HG03558 (cell line): Measurements from ENCODE around the gene FRYL.
"Not testable (repeated sequence)": the region's sequence is repeated elsewhere in the genome, so short reads cannot be mapped to it uniquely, and the experiment has no call there.

Experiments used
- ATAC-seq: cut with Tn5 transposase; IDR thresholded peaks from one replicate; pipeline ENCODE4 v1.9.1; 2021; ENCODE audit warnings: moderate number of reproducible peaks; ENCODE audit not compliant: unreplicated experiment; ENCODE audit errors: extremely low read depth

Gene FRYL

DNA sequence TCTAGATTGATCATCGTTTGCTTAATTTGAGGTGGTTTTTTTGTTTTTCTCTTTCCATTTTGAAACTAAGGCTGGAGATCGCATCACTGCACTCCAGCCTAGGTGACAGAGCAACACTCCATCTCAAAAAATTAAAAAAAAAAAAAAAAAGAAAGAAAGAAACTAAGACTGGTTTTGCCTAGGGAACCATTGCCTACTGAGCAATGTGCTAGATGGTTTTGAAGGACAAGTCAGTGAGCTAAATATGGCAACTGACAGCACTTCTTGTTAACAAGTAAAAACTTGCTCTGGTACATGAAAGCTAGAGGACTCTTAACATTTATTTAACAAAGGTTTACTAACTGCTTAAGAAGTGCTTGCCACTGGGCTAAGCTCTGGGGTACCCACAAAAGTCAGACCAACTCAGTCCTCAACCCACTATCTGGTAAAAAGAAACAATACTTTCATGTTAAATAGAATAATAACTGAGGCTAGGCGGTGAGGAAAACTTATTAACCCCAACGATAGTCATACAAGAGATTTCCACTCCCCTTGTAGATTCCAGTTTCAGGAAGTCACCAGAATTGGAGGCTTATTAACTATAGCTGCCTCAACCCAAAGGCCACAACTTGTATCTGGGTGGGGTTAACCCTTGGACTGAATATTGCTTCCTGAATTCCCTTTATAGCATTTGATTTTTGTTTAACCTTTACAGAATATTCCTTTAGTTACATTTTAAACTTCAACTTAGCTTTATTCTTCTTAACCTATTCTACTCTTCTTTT, 111.6 kb downstream of the FRYL start:
- ATAC-seq: no peak

- no peak for ATAC-seq
Measured at GRCh38 chr4:48667148-48667547, 112.9 kb downstream of the FRYL start.

DNA sequence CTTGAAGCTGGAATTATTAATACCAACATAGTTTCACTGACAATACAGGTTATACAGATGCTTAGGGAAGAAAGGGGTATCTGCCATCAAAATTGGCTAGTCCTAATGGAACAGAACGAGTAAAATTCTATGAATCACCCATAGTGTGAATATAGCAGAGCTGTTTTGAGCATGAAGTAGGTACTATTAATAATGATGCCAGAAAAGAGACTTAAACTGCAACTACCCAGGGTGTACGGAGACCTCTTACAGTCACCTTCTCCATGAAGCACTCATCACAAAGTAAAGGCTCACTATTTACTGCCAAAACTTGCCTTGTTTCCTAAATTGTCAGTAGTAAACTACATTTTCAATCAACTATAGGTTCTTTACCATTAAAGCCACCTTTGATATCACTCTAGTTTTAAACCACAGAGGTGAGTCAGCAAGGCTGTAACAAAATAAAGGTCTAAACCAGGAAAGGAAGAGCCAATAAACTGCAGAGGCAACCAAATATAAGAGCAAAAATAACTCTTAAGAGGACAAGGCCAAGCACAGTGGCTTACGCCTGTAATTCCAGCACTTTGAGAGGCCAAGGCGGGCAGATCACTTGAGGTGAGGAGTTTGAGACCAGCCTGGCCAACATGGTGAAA, 114.4 kb downstream of the FRYL start:
- ATAC-seq: no peak

GRCh38 chr4:48664938-48665337, 115.1 kb downstream of the FRYL start:
- ATAC-seq: no peak

GRCh38 chr4:48661391-48661790, 118.7 kb downstream of the FRYL start:
- no peak for ATAC-seq

DNA sequence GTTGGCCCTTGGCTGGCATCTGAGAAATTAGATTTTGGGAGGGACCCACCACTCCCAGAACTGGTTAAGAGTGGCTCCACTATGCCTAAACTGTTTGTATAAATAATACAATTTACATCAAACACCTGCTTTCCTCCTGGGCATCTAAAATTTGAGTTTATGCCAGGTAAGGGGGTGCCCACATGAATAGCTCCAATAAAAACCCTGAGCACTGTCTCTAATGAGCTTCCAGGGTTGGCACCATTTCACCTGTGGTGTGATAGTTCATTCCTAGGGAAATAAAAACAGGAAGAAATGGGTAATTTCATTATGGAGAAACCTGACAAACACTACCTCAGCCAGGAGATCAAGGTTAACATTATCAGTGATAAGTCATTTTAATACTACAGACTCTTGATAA, 119.7 kb downstream of the FRYL start:
- no peak for ATAC-seq

DNA sequence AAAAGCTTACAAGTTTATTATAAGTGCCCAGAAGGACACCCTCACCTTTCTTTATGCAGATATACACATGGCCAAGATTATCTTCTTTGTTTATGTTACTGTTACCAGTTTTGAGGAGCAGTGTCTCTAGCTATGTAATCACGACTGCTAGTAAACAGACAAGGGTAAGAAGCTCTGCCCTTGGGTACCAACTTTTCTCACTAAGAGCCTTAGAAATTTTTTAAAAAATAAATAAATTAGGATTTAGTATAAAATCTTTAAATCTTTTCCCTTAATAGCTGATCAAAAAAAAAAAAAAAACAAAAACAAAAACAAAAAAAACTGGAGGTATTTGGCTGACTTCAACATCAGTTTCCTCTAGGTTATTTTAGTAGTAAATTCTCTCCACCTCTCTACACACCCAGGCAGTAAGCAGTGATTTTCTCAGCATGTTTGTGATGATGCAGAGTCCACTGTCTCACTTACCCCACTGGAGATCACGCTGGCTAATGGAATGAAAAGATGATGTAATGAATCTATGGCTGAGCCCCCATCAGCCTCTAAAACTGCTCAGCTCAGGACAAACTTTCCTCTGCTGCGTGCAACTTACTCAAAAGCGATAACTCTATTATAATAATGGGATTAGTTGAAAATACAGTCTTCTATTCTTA, 125.9 kb downstream of the FRYL start:
- no peak for ATAC-seq

GRCh38 chr4:48653217-48654014, 126.7 kb downstream of the FRYL start:
- no peak for ATAC-seq

DNA sequence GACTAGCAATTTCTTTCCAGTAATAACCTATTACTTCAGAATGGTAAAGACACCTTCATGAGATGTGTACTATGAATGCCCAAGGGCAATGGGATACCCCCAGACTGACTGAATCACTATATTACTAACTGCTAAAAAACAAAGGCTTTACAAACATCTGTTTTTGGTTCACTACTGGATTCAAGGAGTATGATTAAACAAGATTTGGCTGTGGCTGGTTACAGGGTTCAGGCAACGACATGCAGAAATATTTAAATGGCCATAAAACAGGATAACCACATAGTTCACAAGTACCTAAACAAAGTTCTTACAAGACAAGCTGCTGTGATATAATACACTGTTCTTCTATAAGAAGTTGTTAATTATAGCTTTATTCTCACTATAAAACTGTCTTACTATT, 128.2 kb downstream of the FRYL start:
- no peak for ATAC-seq

DNA sequence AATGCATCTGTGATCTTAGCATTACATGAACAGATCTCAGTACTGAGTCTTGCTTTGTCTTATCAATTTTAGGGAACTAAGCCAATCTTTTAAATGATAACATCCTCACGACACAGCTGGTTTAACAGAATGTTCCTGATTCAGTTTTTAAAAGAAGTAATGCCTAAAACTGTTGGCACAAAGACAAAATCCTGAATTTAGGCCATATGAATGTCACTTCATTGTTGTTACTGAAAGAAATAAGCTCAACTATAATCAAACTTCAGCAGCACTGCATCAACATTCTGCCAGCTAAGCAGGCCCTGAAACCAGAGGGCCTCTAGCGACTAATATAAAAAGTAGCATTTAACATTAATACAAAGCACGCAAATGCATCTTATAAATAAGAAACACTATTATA, 130.6 kb downstream of the FRYL start:
- ATAC-seq: no peak

GRCh38 chr4:48645225-48645794, 134.8 kb downstream of the FRYL start:
- ATAC-seq: no peak

- no peak for ATAC-seq
Measured at GRCh38 chr4:48642421-48643374, 137.4 kb downstream of the FRYL start.

DNA sequence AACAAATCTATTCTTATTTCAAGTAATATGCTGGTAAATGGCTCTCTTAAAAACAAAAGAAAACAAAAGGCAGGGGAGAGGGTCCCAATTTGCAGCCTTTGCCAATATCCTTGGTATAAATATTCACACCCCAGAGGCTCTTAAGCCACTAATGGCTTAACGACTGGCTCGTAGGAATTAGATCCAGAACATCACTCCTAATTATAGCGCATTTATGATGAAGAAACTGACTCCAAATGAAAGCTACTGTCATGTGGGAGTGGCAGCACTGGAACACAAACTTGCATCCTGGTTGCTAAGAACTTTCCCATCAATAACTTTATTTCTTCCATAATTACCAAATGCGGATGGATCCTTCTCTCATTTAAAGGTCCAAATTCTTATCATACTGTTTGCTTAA, 138.7 kb downstream of the FRYL start:
- ATAC-seq: no peak

DNA sequence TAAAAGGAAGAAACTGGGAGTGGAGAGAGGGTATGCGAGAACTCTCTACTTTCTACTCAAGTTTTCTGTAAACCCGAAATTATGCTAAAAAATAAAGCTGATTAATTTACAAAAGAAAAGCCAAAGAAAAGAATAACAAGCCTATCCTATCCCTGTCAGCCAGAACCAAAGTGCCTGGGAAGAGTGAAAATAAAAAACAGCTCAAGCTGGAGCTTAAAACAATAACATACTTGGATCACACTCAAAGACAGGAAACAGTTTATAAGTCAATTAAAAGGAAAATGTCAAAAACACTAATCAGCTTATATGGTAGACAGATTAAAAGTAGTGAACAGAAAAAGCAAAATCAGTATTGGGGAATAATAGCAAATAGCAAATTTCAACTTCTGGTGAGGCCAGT, 139.4 kb downstream of the FRYL start:
- ATAC-seq: no peak

- ATAC-seq: no peak
Measured at GRCh38 chr4:48640225-48640624, 139.9 kb downstream of the FRYL start.

DNA sequence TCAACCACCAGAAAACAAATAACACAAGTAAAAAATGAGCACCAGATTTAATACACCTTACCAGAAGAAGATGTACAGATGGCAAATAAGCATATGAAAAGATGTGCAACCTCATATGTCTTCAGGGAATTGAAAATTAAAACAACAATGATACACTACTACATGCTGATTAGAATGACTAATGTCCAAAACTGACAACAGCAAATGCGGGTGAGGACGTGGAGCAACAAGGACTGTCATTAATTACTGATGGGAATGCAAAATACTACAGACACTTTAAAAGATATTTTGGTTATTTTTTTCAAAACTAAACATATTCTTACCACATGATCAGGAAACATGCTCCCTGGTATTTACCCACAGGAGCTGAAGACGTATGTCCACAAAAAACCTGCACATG, 140.3 kb downstream of the FRYL start:
- no peak for ATAC-seq

- not testable (repeated sequence) for ATAC-seq
Measured at GRCh38 chr4:48638586-48638985, 141.5 kb downstream of the FRYL start.

- ATAC-seq: no peak
Measured at GRCh38 chr4:48636911-48637310, 143.2 kb downstream of the FRYL start.

GRCh38 chr4:48635980-48636379, 144.1 kb downstream of the FRYL start:
- no peak for ATAC-seq
